Keratinocyte (primary cell): Measurements from ENCODE around the gene PALMD. TPM values are rescaled to one million over a fixed set of nuclear protein-coding genes. Genes with fewer than 3 reads are reported as not detected.

ENCODE experiments used
- DNase-seq: peaks from one replicate; pipeline ENCODE4 v3.0.0-alpha.2; 2011; ENCODE audit warnings: low read depth, missing footprints, low spot score
- FAIRE-seq: peaks from 2 replicates; lab custom pipeline; 2011; peaks lifted over from hg19 to GRCh38; lab: Jason Lieb, UNC
- H2AFZ ChIP-seq: 2 replicates; pipeline ENCODE4 v1.6.0; 2012; ENCODE audit warnings: low read length, control low read depth, inconsistent platforms; ENCODE audit not compliant: control insufficient read depth
- H3K27ac ChIP-seq: 2 replicates; pipeline ENCODE4 v1.5.1; 2011; ENCODE audit warnings: low read length; ENCODE audit not compliant: control insufficient read depth, insufficient read depth
- H3K27me3 ChIP-seq: 3 replicates; pipeline ENCODE4 v1.6.0; 2011; ENCODE audit warnings: low read length; ENCODE audit not compliant: control insufficient read depth, insufficient read depth; ENCODE audit errors: extremely low read depth
- H3K36me3 ChIP-seq, 2 experiments: 2 replicates in 1 of 2; 3 replicates in 1 of 2; pipeline ENCODE4 v1.5.1; 2011; ENCODE audit warnings: low read length in 2 of 2, mild to moderate bottlenecking in 1 of 2; ENCODE audit not compliant: control insufficient read depth in 2 of 2, insufficient read depth in 2 of 2; ENCODE audit errors: extremely low read depth in 1 of 2
- H3K4me1 ChIP-seq: 3 replicates; pipeline ENCODE4 v1.5.1; 2011; ENCODE audit warnings: low read length; ENCODE audit not compliant: control insufficient read depth, insufficient read depth; ENCODE audit errors: extremely low read depth
- H3K4me2 ChIP-seq: 3 replicates; pipeline ENCODE4 v1.6.0; 2011; ENCODE audit warnings: low read depth, low read length; ENCODE audit not compliant: control insufficient read depth, insufficient read depth; ENCODE audit errors: extremely low read depth
- H3K4me3 ChIP-seq, 3 experiments: fragments of 200-600 bp in 1 of 3; sonication (generic) in 1 of 3; 2 replicates in 2 of 3; 3 replicates in 1 of 3; pipeline ENCODE4 v1.5.1; 2011 to 2016; ENCODE audit warnings: low read length in 3 of 3, mild to moderate bottlenecking in 3 of 3, control low read depth in 2 of 3, inconsistent platforms in 1 of 3, low read depth in 1 of 3, mixed read lengths in 1 of 3, mixed run types in 1 of 3, moderate library complexity in 1 of 3; ENCODE audit not compliant: control insufficient read depth in 2 of 3, insufficient read depth in 2 of 3; ENCODE audit errors: extremely low read depth in 1 of 3
- H3K79me2 ChIP-seq: 2 replicates; pipeline ENCODE4 v1.6.0; 2012; ENCODE audit warnings: low read length; ENCODE audit not compliant: control insufficient read depth, insufficient read depth
- H3K9ac ChIP-seq: 3 replicates; pipeline ENCODE4 v1.6.0; 2011; ENCODE audit warnings: low read length; ENCODE audit not compliant: control insufficient read depth, insufficient read depth; ENCODE audit errors: extremely low read depth
- H3K9me1 ChIP-seq: 3 replicates; pipeline ENCODE4 v1.6.0; 2011; ENCODE audit warnings: low read length; ENCODE audit not compliant: control insufficient read depth, insufficient read depth; ENCODE audit errors: extremely low read depth
- H3K9me3 ChIP-seq: 2 replicates; pipeline ENCODE4 v1.5.1; 2012; ENCODE audit warnings: low read depth, low read length; ENCODE audit not compliant: control insufficient read depth
- H4K20me1 ChIP-seq: 3 replicates; pipeline ENCODE4 v1.6.0; 2011; ENCODE audit warnings: low read length; ENCODE audit not compliant: control insufficient read depth, insufficient read depth; ENCODE audit errors: extremely low read depth
- CTCF ChIP-seq, 3 experiments: IDR thresholded peaks in 1 of 3; conservative IDR thresholded peaks in 1 of 3; optimal IDR thresholded peaks in 1 of 3; 2 replicates in 2 of 3; 3 replicates in 1 of 3; pipeline versions ENCODE3 to v1.5.1; 2011; ENCODE audit warnings: low read length in 3 of 3, mild to moderate bottlenecking in 3 of 3, moderate library complexity in 2 of 3, control low read depth in 1 of 3, inconsistent platforms in 1 of 3; ENCODE audit not compliant: insufficient read depth in 2 of 3; ENCODE audit errors: extremely low read depth in 1 of 3
- EZH2 ChIP-seq: IDR thresholded peaks from one replicate; pipeline ENCODE4 v1.6.1; 2012; ENCODE audit warnings: inconsistent platforms, mild to moderate bottlenecking, low read length, moderate library complexity
- dilution Hi-C: fragments of 300-500 bp; cut with MboI; formaldehyde crosslinking; loops from one replicate; pipeline ENCODE4 v1.7.0; 2020; ENCODE audit warnings: low sequenced_read_pairs; ENCODE audit not compliant: extremely low pct_ligation_motif_present
- polyA plus RNA-seq, 5 experiments: library from polyadenylated mRNA; depleted of rRNA in 3 of 5; stranded (reverse) in 3 of 5; stranded (forward) in 1 of 5; unstranded in 1 of 5; fragments of >200 nt; gene quantifications; 1 replicate in 1 of 5; 2 replicates in 3 of 5; 3 replicates in 1 of 5; pipeline versions ENCODE4 v1.2.1 to v1.2.3, GENCODE V29; 2011 to 2012; ENCODE audit warnings: missing spikeins in 2 of 5, low read depth in 1 of 5, low replicate concordance in 1 of 5

Gene PALMD
- polyA plus RNA-seq, 1 donor (not counting 4 experiments of a cell fraction or from before 2014, with no cell fraction given), result 6.8 TPM

GRCh38 chr1:99606306-99606705 lies 39.6 kb upstream of the PALMD start:
- Histone ChIP-seq H3K4me3 (no peak overlapping the region), H3K27me3 (no peaks in the 10 kb centered on the region), H2AFZ (no peak overlapping the region), H3K36me3 (no peaks in the 10 kb centered on the region), H3K27ac (no peak overlapping the region), H3K79me2 (no peaks in the 10 kb centered on the region), H4K20me1 (no peaks in the 10 kb centered on the region), H3K9me1 (no peaks in the 10 kb centered on the region), H3K4me1 (no peaks in the 10 kb centered on the region), H3K4me2 (no peak overlapping the region), H3K9me3 (no peaks in the 10 kb centered on the region), H3K9ac (no peak overlapping the region)
- TF ChIP-seq CTCF (optimal IDR thresholded peaks at IDR 0.05 in 1 of 3, IDR thresholded peaks at IDR 0.05 in 1 of 3, conservative IDR thresholded peaks at IDR 0.05 in 1 of 3; ENCODE audit: extremely low read depth in 1 of 3, insufficient read depth in 2 of 3, low read length in 3 of 3), result no peak
- TF ChIP-seq EZH2, result no peak
- no peak for FAIRE-seq
- no peak for DNase-seq
- dilution Hi-C loops, result no loop called here

DNA sequence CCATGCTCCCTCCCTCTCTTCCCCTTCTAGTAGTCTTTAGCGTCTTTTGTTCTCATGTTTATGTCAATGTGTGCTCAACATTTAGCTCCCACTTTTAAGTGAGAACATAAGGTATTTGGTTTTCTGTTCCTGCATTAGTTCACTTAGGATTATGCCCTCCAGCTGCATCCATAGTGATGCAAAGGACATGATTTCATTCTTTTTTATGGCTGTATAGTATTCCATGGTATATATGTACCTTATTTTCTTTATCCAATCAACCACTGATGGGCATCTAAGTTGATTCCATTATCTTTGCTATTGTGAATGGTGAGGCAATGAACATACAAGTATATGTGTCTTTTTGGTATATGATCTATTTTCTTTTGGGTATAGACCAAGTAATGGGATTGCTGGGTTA lies 38.3 kb upstream of the PALMD start:
- Histone ChIP-seq H2AFZ (no peak overlapping the region), H3K36me3 (no peaks in the 10 kb centered on the region), H3K4me2 (no peak overlapping the region), H3K79me2 (no peaks in the 10 kb centered on the region), H3K27ac (no peak overlapping the region), H3K27me3 (no peaks in the 10 kb centered on the region), H3K9me1 (no peaks in the 10 kb centered on the region), H3K4me1 (no peaks in the 10 kb centered on the region), H4K20me1 (no peaks in the 10 kb centered on the region), H3K9ac (no peak overlapping the region), H3K9me3 (no peaks in the 10 kb centered on the region), H3K4me3 (no peak overlapping the region)
- FAIRE-seq, result no peak
- TF ChIP-seq CTCF (optimal IDR thresholded peaks at IDR 0.05 in 1 of 3, IDR thresholded peaks at IDR 0.05 in 1 of 3, conservative IDR thresholded peaks at IDR 0.05 in 1 of 3; ENCODE audit: extremely low read depth in 1 of 3, insufficient read depth in 2 of 3, low read length in 3 of 3), result no peak
- no peak for TF ChIP-seq EZH2
- no peak for DNase-seq
- dilution Hi-C loops, result no loop called here
